HepG2 (cell line): ENCODE data around the gene PTPN14. TPM values are rescaled to one million over a fixed set of nuclear protein-coding genes. Genes with fewer than 3 reads are reported as not detected.
A peak's percentile ranks its signal among the peaks of the same experiment; 100 is the strongest.

Experiments used
- ATAC-seq: fragments of 200-7000 bp; cut with Tn5 transposase; 3 replicates; pipeline ENCODE4 v1.9.1; 2020; ENCODE audit warnings: mild to moderate bottlenecking, moderate library complexity
- BruUV-seq: library from RNA; stranded (reverse); fragments of 400-500 nt; replicated peaks from 2 replicates; lab custom pipeline; 2021; lab: Mats Ljungman, UMichigan
- CTCF ChIA-PET: fragments of 300-600 bp; formaldehyde crosslinking; extraction: SDS; loops from one replicate; lab custom pipeline; 2021; ENCODE audit warnings: low total read pairs, inconsistent platforms, low intra/inter-chr PET ratio; lab: Yijun Ruan, JAX
- POLR2A ChIA-PET: fragments of 350-600 bp; sonication (Branson Sonifier 250); formaldehyde crosslinking; loops from one replicate; lab custom pipeline; 2020; ENCODE audit warnings: antibody characterized with exemption, inconsistent platforms; lab: Yijun Ruan, JAX
- DNase-seq: peaks from one replicate; pipeline ENCODE4 v3.0.0-alpha.2; 2015; ENCODE audit warnings: low spot score
- FAIRE-seq: peaks from 3 replicates; lab custom pipeline; 2011; peaks lifted over from hg19 to GRCh38; lab: Jason Lieb, UNC
- H2AFZ ChIP-seq: one replicate; pipeline ENCODE4 v1.6.1; 2011; ENCODE audit warnings: low read length, inconsistent platforms
- H3K27ac ChIP-seq: fragments of 300-600 bp; 3 replicates; pipeline ENCODE4 v1.8.0; 2011; ENCODE audit warnings: mixed run types, mild to moderate bottlenecking, mixed read lengths, low read length, inconsistent platforms; ENCODE audit not compliant: insufficient read depth; ENCODE audit errors: extremely low read length
- H3K27me3 ChIP-seq, 2 experiments: fragments of 200-600 bp in 1 of 2; 2 replicates in 1 of 2; 3 replicates in 1 of 2; pipeline versions ENCODE4 v1.6.0 to v1.8.0; 2011; ENCODE audit warnings: low read length in 2 of 2, mild to moderate bottlenecking in 2 of 2, moderate library complexity in 2 of 2, inconsistent platforms in 1 of 2; ENCODE audit not compliant: insufficient read depth in 2 of 2, control insufficient read depth in 1 of 2
- H3K36me3 ChIP-seq, 2 experiments: fragments of 200-600 bp in 1 of 2; replicated peaks in 1 of 2; 2 replicates in 1 of 2; 3 replicates in 1 of 2; pipeline versions ENCODE4 v1.5.1 to v1.8.0; 2011; ENCODE audit warnings: low read length in 2 of 2, inconsistent platforms in 1 of 2; ENCODE audit not compliant: insufficient read depth in 2 of 2, control insufficient read depth in 1 of 2
- H3K4me1 ChIP-seq: 2 replicates; pipeline ENCODE4 v1.5.1; 2012; ENCODE audit warnings: low read length, inconsistent platforms; ENCODE audit not compliant: insufficient read depth
- H3K4me2 ChIP-seq: 2 replicates; pipeline ENCODE4 v1.6.0; 2011; ENCODE audit warnings: low read depth, low read length, inconsistent platforms
- H3K4me3 ChIP-seq, 3 experiments: fragments of 200-600 bp in 1 of 3; sonication (generic), shearing (Covaris generic) in 1 of 3; replicated peaks in 1 of 3; 2 replicates each; pipeline ENCODE4 v1.5.1; 2011 to 2016; ENCODE audit warnings: low read length in 3 of 3, inconsistent platforms in 2 of 3, low read depth in 2 of 3, mild to moderate bottlenecking in 2 of 3, control low read depth in 1 of 3, mixed read lengths in 1 of 3; ENCODE audit not compliant: insufficient read depth in 1 of 3
- H3K79me2 ChIP-seq: one replicate; pipeline ENCODE4 v1.6.1; 2011; ENCODE audit warnings: low read length, inconsistent platforms; ENCODE audit not compliant: insufficient read depth
- H3K9ac ChIP-seq: 2 replicates; pipeline ENCODE4 v1.6.0; 2011; ENCODE audit warnings: mild to moderate bottlenecking, low read depth, low read length, inconsistent platforms; ENCODE audit not compliant: insufficient read depth
- H3K9me3 ChIP-seq: 2 replicates; pipeline ENCODE4 v1.5.1; 2012; ENCODE audit warnings: mild to moderate bottlenecking, low read length
- H4K20me1 ChIP-seq: 2 replicates; pipeline ENCODE4 v1.6.0; 2011; ENCODE audit warnings: inconsistent platforms, mild to moderate bottlenecking, low read length, moderate library complexity; ENCODE audit not compliant: insufficient read depth
- ARHGAP35 ChIP-seq: sonication (generic); formaldehyde crosslinking; IDR thresholded peaks from 2 replicates; pipeline ENCODE4 v1.9.0; 2022; ENCODE audit warnings: mild to moderate bottlenecking, inconsistent platforms, moderate library complexity, missing genetic modification reagents, borderline replicate concordance
- FOXP4 ChIP-seq: sonication (generic); formaldehyde crosslinking; IDR thresholded peaks from 2 replicates; pipeline ENCODE4 v1.4.0; 2020; ENCODE audit warnings: missing genetic modification reagents
- HNRNPL ChIP-seq: fragments of 200-400 bp; formaldehyde crosslinking; IDR thresholded peaks from 2 replicates; pipeline ENCODE4 v1.6.1; 2017; ENCODE audit warnings: mild to moderate bottlenecking, low read depth, low read length
- MAFF ChIP-seq: IDR thresholded peaks from 2 replicates; pipeline ENCODE4 v1.6.1; 2011; ENCODE audit warnings: low read depth, low read length, improper control_type of control experiment
- MAFK ChIP-seq, 2 experiments: IDR thresholded peaks in 1 of 2; conservative IDR thresholded peaks in 1 of 2; 2 replicates each; pipeline ENCODE4 v1.6.1; 2011; ENCODE audit warnings: improper control_type of control experiment in 2 of 2, low read length in 2 of 2
- PCBP2 ChIP-seq: fragments of 200-400 bp; formaldehyde crosslinking; optimal IDR thresholded peaks from 2 replicates; pipeline ENCODE3; 2018; ENCODE audit warnings: low read length, low read depth; ENCODE audit not compliant: poor library complexity, severe bottlenecking
- SMC3 ChIP-seq: IDR thresholded peaks from 2 replicates; pipeline ENCODE4 v1.6.1; 2011; ENCODE audit warnings: low read length, improper control_type of control experiment
- TBX3 ChIP-seq: fragments of 450-650 bp; IDR thresholded peaks from 2 replicates; pipeline ENCODE4 v1.6.1; 2017; ENCODE audit warnings: antibody characterized with exemption, mild to moderate bottlenecking, inconsistent platforms, borderline replicate concordance
- ZMYM3 ChIP-seq: sonication (generic); formaldehyde crosslinking; IDR thresholded peaks from 2 replicates; pipeline ENCODE4 v1.5.1; 2020; ENCODE audit warnings: mild to moderate bottlenecking, missing genetic modification reagents
- ZNF282 ChIP-seq: fragments of 450-650 bp; IDR thresholded peaks from 2 replicates; pipeline ENCODE4 v1.6.1; 2018; ENCODE audit not compliant: partially characterized antibody
- ZNF30 ChIP-seq: sonication (generic); formaldehyde crosslinking; IDR thresholded peaks from 2 replicates; pipeline ENCODE4 v1.5.0; 2020; ENCODE audit warnings: mild to moderate bottlenecking, missing genetic modification reagents
- ZNF691 ChIP-seq: sonication (generic); formaldehyde crosslinking; IDR thresholded peaks from 2 replicates; pipeline ENCODE4 v1.4.0; 2020; ENCODE audit warnings: missing genetic modification reagents, low read depth, mild to moderate bottlenecking, borderline replicate concordance
- WGBS: methylation state at CpG from one replicate; pipeline ENCODE4 v1.1.6; 2017; ENCODE audit warnings: low lambda C conversion rate; 5-methylcytosine and 5-hydroxymethylcytosine counted together
- in situ Hi-C: cut with HindIII; loops from 2 replicates; pipeline ENCODE4 v1.10.0; 2017; ENCODE audit warnings: low pct_unique_long_range_greater_than_20kb; ENCODE audit not compliant: extremely low pct_ligation_motif_present
- intact Hi-C: fragments of 100-400 bp; cut with micrococcal nuclease; formaldehyde crosslinking; loops from one replicate; pipeline ENCODE4 v1.10.0; 2022; ENCODE audit not compliant: unreplicated experiment
- polyA plus RNA-seq, 8 experiments: library from polyadenylated mRNA; depleted of rRNA in 3 of 8; stranded (reverse) in 7 of 8; unstranded in 1 of 8; fragments of >200 nt; fragmentation: Illumina TruSeq in 4 of 8; extraction: Trizol in 4 of 8; gene quantifications; 2 replicates each; pipeline versions ENCODE4 v1.2.1 to v1.2.3, GENCODE V29; 2011 to 2016; ENCODE audit warnings: low read depth in 4 of 8, missing spikeins in 1 of 8, mixed read lengths in 1 of 8; ENCODE audit not compliant: insufficient read depth in 1 of 8
- total RNA-seq, 5 experiments: library from RNA; depleted of rRNA; stranded (reverse); fragments of >200 nt; fragmentation: Illumina TruSeq; extraction: Trizol; gene quantifications; 2 replicates each; pipeline ENCODE4 v1.2.3, GENCODE V29; 2016; ENCODE audit warnings: low read depth in 1 of 5
- TF ChIP-seq, protein P1 (sequence below): sonication (generic); formaldehyde crosslinking; IDR thresholded peaks from 2 replicates; pipeline ENCODE4 v1.8.1; 2023; ENCODE audit warnings: missing genetic modification reagents, mild to moderate bottlenecking, borderline replicate concordance

Gene PTPN14
- total and polyA plus RNA-seq, 2 of the 13 experiments (the other 11 are each of a cell fraction or from before 2014, with no cell fraction given): 3.9 to 4.7 TPM

GRCh38 chr1:214422137-214422671, 129.2 kb downstream of the PTPN14 start (continued):
- TF ChIP-seq HNRNPL: no peak
- TF ChIP-seq, protein P1, sequence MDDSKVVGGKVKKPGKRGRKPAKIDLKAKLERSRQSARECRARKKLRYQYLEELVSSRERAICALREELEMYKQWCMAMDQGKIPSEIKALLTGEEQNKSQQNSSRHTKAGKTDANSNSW (CRISPR knock-in tag): no peak
- no peak for TF ChIP-seq PCBP2
- TF ChIP-seq ZNF30 (CRISPR knock-in tag): no peak
- TF ChIP-seq ZNF691 (CRISPR knock-in tag): no peak
- no peak for TF ChIP-seq ZNF282
- TF ChIP-seq FOXP4: no peak

- H3K27me3 ChIP-seq: no peaks in the 10 kb centered on the region
- no peaks in the 10 kb centered on the region for H3K36me3 ChIP-seq
- ChIA-PET CTCF (no interaction called here), POLR2A (no interaction called here)
- H3K9me3 ChIP-seq: no peaks in the 10 kb centered on the region
- 100% methylated on average over 1 of the region's 2 CpGs for WGBS
- no TSS peak for BruUV-seq
- H3K4me3 ChIP-seq: no peak overlapping the region
- intact Hi-C loops: no loop called here
- H3K79me2 ChIP-seq: no peaks in the 10 kb centered on the region
- FAIRE-seq: no peak
- no peaks in the 10 kb centered on the region for H4K20me1 ChIP-seq
- H3K4me1 ChIP-seq: no peaks in the 10 kb centered on the region
- peak; percentile 51 to 58 for TF ChIP-seq MAFK (conservative IDR thresholded peaks at IDR 0.05 in 1 of 2, IDR thresholded peaks at IDR 0.05 in 1 of 2; ENCODE audit: low read length in 2 of 2)
- no peak for TF ChIP-seq TBX3
- no peak for TF ChIP-seq SMC3
- TF ChIP-seq ZMYM3 (CRISPR knock-in tag): no peak
- peak; percentile 14; the same call in 1 of the 2 replicates for TF ChIP-seq MAFF
- TF ChIP-seq ARHGAP35: no peak
- no peak overlapping the region for H2AFZ ChIP-seq
- in situ Hi-C loops: loop anchor here (10.0 kb wide), 1 partner anchor 144 kb away; no protein-coding TSS in a partner anchor
- no peak overlapping the region for H3K4me2 ChIP-seq
- no peak overlapping the region for H3K9ac ChIP-seq
- no peak for ATAC-seq
- H3K27ac ChIP-seq: no peak overlapping the region
- DNase-seq: no peak
Observed at GRCh38 chr1:214420833-214421232, 130.6 kb downstream of the PTPN14 start.
